GM19397 (cell line): ENCODE results near the gene OSBPL6.

Experiments
- ATAC-seq: cut with Tn5 transposase; IDR thresholded peaks from one replicate; pipeline ENCODE4 v1.9.1; 2021; ENCODE audit warnings: mild to moderate bottlenecking, moderate library complexity; ENCODE audit not compliant: unreplicated experiment

Gene OSBPL6

DNA sequence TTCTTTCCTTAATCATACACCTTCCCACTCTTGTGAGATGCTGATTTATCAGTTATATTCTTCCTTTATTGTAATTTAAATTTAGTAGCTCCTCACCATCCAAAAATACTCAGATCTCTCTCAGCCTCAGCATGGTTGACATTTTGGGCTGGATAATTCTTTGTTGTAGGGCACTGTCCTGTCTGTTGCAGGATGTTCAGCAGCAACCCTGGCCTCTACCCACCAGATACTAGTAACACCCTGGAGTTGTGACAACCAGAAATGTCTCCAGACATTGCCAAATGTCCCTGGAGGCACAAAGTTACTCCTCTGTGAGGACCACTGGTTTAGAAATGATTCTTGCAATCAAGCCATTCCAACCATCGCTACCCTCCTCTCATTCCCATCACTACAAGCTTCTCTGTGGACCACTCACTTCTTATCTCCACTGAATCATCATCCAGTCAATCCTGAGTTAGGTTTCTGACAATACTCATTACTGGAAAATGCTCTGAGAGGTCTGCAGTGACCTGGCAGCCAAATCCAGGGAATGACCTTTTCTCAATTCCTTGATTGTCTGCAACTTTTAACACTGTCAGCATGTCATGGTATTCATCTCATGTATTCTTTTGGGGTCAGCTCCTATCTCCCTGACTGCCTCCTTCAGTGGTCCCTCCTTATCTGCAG, 43.3 kb downstream of the OSBPL6 start:
- ATAC-seq, result no peak

DNA sequence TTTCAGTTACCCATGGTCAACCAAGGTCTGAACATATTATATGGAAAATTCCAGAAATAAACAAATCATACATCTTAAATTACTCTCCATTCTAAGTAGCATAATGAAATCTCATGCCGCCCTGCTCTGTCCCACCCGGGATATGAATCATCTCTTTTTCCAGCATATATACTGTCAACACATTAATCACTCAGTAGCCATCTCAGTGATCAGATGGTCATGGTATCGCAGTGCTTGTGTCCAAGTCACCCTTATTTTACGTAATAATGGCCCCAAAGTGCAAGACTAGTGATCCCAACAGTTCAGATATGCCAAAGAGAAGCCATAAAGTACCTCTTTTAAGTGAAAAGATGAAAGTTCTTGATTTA, 43.8 kb downstream of the OSBPL6 start:
- no peak for ATAC-seq

DNA sequence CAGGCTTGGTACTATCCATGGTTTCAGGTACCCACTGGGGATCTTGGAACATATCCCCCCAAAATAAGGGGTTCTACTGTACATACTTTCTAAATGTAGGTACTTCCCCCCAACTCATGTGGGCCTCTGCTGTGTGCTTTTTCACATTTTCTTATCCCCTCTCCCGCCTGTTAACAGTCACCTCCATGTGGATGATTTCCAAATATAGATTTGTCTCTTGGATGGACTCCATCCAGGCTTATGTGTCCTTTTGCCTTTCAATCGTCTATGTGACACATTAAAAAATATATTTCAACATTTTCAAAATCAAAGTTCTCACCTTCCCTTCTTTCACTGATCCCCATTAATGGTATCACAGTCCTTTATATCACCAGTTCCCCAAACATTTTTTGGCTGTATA, 44.4 kb downstream of the OSBPL6 start:
- no peak for ATAC-seq

DNA sequence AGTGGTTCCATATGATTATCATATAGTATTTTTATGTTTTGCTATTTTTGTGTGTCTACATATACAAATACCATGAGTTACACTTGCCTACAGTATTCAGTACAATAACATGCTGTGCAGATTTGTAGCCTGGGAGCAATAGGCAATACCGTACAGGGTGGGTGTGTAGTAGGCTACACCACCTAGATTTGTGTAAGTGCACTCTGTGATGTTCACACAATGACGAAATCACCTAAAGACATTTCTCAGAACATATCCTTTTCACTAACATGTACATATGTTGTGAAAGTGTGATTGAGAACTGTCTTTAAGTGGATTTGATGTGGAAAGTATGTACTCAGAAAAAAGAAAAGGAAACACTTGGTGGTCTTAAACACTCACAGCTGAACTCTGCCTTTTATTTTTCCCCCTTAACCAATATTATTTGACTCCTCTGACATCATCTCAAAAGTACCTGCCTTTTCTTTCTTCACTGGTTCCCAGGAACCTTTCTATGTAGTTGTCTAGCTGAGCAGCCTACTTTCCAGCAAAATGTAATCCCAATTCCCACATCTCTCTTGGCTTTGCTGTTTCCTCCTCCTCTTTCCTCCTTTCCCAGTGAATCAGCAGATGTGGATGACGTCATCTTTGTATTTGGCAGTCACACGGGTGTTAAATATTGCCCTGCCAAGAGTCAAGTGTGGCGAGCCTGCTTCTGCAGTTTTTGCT, 47.7 kb downstream of the OSBPL6 start:
- ATAC-seq, result no peak

DNA sequence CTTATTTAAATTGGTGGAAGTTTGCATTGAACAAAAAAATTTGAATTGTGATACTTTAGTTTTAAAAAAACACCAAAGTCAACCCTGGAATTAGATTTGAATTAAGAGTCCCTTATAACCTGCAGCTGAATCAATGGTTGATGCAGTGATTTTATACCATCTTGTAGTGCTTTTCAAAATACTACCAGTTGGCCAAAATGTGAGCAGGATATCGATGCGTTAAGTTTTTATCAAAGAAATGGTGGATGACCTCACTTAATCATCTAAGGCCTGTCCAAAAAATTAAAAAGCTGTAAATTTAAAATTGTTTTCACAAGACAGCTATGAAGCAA, 48.2 kb downstream of the OSBPL6 start:
- no peak for ATAC-seq

DNA sequence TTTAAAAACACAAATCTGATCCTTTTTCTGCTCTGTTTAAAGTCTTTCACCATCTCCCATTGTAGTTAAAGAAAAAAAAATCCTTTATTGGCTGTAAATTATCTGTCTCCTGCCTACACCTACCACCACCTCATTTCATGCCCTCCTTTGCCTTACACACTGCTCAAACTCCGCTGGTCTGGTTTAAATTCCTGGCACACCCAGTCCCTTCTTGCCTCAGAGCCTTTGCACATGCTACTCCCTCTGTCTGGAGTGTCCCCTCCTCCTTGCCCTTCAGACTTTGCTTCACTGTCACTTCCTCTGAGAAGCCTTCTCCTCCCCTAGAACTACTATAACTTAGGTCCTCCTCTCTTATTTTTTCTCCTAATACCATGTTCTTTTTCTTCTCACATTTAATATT, 49.6 kb downstream of the OSBPL6 start:
- no peak for ATAC-seq

DNA sequence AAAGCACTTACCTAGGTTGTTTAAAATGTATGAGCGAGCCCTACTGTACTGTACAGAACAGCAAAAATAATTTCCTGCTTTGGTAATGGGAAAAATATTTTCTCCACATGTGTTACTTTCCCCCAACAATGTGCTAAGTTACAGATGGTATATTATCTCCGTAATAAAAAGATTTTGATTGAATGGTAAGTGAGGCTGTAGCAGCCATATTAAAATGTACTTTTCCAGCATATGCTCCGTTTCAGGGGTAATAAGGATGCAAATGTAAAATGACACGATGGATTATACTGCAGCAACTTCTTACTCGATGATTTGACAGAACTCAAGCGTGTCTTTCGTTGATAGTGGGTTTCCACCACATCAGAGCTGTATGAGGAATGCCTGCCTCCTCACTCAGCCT, 50.5 kb downstream of the OSBPL6 start:
- ATAC-seq, result no peak

DNA sequence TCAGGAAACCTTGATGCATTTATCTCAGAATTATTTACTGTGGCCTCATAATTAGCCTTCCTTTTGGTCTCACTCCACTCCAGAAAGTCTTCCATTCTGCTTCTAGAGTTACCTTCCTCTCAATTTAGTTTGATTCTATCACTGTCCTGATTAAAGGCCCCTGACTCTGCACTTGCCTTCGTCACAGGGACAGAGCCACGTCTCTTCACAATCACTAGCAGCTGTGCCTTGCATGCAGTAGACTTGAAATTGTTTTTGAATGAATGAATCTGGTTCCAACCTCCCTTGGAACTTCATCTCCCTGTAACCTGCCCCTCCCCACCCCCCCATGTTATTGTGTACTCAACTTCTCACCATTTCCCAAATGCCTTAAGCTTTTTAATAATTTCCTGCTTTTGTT, 52.4 kb downstream of the OSBPL6 start:
- no peak for ATAC-seq

DNA sequence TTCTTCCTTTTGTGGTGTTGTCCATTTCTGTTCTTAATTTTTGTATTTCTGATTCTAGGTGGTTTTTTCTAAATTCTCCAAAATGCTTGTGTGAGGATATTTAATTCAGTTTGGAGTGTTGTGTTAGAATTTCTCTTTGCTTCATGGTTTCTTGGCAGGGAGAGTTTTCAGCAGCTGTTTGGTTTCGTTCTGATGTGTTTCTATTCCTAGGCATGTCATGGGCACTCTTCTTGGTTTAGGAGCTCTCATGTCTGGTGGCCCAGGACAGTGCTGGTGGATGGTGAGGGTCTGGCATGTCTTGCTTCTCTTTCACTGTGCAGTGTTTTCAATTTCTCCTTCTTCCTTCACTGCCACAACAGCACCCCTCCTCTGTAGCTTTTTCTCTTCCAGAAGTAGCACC, 52.9 kb downstream of the OSBPL6 start:
- ATAC-seq, result no peak

DNA sequence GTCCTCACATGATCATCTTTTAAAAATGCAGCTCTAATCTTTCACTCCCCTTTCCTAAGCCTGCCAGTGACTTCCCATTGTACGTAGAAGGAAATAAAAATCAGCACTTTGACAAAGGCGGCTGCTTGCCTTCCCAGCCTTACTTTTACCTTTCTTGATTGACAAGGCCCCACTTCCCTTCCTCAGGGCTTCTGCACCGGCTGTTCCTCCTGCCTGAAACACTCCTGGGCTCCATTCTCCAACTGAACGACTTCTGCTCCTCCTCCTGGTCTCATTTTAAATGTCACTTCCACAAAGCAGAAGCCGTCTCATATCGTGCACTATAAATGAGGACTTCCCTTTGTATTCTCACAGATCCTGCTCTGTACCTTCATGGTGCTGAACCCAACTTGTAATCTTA, 56.1 kb downstream of the OSBPL6 start:
- ATAC-seq, result no peak

DNA sequence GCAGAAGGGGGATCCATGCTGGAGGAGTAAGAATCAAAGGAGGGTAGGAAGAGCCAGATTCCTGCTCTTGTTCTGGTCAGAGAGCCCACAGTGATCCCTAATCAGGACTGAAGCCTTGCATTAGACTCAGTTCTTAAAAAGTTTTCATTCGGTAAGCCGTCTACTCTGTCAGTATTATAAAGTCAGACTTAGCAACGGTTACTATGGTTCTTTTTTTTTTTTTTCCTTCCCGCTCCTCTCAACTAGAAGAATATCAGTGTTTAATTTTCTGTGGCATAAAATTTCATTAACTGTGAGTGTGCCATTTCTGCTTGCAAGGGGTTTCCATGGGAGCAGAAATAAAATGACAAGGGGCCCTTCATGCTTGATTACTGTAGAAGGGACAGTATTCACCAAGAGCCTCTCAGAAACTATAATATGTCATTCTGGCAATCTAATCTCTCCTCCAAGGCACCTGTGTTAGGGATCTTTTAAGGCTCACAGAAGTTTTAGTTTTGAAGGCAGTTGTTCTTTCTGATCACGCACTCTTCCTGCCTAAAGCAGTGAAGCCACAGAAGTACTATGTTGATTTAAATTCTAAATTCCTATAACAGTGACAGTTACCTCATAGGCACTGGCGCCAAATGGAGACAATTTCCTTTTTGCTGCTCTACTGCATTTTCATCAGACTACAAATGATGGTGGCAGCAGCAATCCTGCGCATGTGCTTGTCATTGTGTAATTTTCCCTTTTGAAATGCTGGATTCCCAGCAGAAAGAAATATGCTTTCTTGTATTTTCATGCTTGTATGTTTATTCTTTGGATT, 57.0 kb downstream of the OSBPL6 start:
- ATAC-seq, result no peak

DNA sequence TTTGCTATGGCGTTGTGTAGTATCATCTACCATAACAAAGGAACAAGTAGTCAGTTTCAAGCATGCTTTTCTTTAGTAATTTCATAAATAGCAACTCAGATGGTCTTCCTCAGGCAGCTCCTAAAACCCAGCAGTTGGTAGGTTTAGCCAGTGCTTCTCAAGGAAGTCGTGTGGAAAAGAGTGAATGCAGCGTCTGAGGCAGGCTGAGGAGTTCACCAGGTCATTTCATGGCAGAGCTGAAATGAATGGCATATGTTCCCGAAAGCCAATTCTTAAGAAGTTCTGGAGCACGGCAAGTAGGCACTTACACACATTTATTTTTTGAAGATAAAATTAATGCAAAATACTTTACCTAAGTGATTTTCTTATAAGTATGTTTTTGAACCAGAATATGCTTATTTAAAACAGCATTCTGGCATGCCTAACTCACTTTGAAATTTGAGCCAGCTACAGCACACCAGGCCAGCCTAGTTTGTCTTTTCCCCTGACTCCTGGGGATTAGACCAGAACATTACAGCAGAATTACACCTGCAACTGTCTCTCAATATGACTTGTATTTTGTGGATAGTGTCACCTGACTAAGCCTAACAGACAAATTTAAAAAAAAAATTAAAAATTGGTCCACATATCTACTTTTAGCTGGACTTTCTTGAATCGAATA, 62.2 kb downstream of the OSBPL6 start:
- ATAC-seq, result no peak

DNA sequence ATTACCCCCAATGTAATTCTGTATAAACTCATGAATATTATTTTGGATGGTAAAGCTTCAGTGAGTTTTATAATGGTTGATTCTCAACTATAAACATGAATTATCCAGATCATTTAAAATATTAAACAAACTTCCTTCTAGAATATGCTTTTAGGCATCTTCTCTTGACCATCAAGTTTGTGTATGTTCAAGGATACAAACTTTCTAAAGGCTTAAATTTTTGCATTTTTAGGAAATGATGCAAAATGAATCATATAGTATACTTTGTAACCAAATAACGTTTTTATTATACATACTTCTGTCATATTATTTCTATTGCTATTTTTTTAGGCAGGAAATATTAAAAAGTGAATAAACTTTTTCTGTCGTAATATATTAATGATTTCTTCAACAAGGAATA, 62.8 kb downstream of the OSBPL6 start:
- ATAC-seq, result no peak

DNA sequence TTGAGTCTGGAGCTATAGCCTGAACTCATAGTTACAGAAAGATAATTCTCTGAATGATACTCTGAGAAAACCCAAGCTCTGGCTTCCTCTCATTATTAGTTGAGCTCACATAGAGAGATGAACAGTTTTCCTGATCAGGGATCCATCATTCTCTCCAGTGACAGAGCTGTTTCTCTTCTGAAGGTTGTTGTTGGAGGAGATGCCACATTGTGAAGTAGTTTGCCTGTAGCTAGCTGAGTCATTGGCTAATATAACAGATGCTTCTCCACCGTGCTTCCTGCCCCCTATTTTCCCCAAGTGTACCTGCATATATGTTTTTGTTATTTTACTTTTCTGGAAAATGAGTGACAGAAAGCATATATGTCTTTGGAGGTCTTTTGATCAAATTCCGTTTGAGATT, 64.6 kb downstream of the OSBPL6 start:
- no peak for ATAC-seq

DNA sequence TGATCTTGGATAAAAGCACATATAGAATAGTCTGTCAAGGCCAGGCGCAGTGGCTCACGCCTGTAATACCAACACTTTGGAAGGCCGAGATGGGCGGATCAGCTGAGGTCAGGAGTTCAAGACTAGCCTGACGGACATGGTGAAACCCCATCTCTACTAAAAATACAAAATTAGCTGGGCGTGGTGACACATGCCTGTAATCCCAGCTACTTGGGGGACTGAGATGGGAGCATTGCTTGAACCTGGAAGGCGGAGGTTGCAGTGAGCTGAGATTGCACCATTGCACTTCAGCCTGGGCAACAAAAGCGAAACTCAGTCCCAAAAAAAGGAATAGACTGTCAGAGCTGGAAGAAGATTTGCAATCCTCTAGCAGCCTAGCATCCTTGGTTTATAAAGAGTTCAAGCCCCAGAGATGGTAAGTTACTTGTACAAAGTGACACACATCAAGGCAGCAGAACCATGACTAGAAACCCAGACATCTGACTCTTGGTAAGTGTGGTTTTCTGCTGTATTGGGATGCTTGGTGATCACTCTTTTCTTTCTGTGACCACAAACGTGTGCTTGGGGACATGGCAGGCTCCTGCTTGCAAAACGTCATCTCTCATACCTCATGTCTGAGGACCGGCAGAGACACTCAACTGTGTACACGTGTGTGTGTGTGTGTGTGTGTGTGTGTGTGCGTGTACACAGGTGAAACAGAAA, 69.0 kb downstream of the OSBPL6 start:
- no peak for ATAC-seq

DNA sequence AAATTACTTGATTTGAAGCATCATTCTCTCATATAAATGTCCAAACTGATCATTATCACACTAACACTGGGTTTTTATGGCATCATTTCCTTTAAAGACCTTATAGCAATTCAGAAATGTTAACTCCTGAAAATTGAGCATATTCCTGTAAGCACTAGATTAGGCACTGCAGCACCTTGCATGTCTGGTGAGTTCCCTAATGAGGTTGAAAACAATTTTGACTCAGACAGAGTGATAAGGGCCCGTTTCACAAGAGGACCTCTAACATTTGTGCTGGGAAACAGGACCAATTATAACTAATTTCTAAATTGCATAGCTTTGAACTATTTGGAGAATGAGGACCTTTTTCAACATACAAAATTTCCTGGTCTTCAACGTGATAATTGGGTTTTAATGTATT, 69.9 kb downstream of the OSBPL6 start:
- ATAC-seq, result no peak

DNA sequence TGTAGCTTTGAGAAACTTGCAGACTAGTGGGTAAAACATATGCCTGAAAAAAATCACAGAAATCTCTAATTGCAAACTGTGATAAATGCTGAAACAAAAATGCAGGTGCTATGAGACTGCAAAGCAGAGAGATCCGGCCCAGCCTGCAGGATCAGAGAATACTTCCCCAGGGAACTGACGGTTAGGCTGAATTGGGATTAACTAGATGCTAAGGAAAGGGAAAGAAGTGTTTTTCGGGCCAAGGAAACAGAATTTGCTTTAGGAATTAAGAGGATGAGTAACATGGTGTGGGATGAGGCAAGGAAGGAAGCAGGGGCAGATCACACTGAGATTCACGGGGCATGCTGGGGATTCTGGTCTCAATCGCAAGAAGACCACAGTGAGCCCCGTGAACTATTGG, 71.5 kb downstream of the OSBPL6 start:
- ATAC-seq, result no peak

DNA sequence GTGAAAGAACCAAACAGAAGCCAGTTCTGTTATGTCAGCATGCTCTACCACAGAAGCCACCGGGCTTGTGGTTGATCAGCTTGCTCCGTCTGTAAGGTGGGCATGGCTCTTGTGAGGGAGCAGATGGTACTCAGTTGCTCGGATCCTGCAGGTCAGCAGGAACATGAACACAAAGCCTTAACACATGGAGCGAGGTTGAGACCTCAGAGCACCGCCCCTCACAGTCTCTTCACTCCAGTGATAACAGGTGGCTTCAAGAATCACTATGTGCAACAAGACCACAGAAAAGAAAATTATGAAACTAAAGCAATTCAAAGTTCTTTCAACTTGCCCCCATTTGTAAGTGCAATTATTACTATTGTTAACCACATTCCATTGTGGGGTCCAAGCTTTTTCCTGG, 72.1 kb downstream of the OSBPL6 start:
- no peak for ATAC-seq

DNA sequence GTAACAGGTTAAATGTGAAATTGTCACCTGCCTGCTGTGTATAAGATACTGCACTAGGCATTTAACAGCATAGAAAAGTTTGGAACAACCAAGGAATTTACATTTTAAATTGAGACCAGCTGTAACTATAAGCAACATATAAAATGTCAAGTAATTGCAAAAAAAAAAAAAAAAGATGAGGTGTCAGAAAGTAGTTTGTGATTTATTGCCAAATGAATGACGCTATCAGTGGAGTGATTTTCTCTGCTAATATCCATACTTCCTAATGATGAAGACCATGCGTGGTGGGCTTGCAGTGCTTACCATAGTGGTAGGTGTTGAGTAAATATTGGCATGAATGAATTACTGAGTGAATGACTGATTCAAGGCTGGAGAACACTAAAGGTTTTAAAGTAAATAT, 73.3 kb downstream of the OSBPL6 start:
- ATAC-seq, result no peak

DNA sequence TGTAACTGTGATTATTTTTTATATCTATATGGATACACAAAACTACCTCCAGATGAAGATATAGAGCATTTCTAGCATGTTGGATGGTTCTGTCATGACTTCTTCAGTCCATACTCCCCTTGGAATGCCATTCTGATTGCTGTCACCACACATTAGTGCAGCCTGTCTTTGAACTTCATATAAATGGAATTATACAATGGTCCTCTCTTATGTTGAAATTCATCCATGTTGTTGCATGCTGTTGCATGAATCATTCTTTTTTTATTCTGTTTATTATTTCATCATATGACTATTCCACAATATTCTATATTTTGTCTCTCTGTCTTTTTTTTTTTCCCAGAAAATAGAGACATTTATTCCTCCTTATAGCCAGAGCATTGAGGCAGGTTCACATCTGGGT, 74.1 kb downstream of the OSBPL6 start:
- no peak for ATAC-seq
